Measurements from ENCODE around the gene ZNF182.
"Not testable (repeated sequence)": the region's sequence is repeated elsewhere in the genome, so short reads cannot be mapped to it uniquely, and the experiment has no call there.

ZNF182 gene

GRCh38 chrX:48003758-48004457 lies at the start of gene ZNF182:
TSS of gene ZNF182 (minus strand) at chrX:48003989. CDS start at chrX:48002609, 1,380 bp downstream.
- peak; percentile 76 for DNase-seq (ENCODE audit: low read depth)

- no peak for DNase-seq (ENCODE audit: low read depth)
These were observed 43.1 kb upstream of the ZNF182 start for GRCh38 chrX:48046846-48047245.

- peak; percentile 94 for DNase-seq (ENCODE audit: low read depth)
These were observed 41.9 kb upstream of the ZNF182 start for GRCh38 chrX:48045410-48046311.

- no peak for DNase-seq (ENCODE audit: low read depth)
These were observed 39.3 kb upstream of the ZNF182 start for GRCh38 chrX:48043056-48043455.

GRCh38 chrX:48035891-48036290 lies 32.1 kb upstream of the ZNF182 start:
- DNase-seq (ENCODE audit: low read depth) = peak; percentile 32

GRCh38 chrX:48030641-48031173 lies 26.9 kb upstream of the ZNF182 start:
- DNase-seq (ENCODE audit: low read depth) = not testable (repeated sequence)

GRCh38 chrX:48030237-48030636 lies 26.4 kb upstream of the ZNF182 start:
- DNase-seq (ENCODE audit: low read depth) = no peak

- DNase-seq (ENCODE audit: low read depth) = no peak
These were observed 24.3 kb upstream of the ZNF182 start for GRCh38 chrX:48028091-48028490.

GRCh38 chrX:48027545-48027944 lies 23.8 kb upstream of the ZNF182 start:
- DNase-seq (ENCODE audit: low read depth) = not testable (repeated sequence)

GRCh38 chrX:48025561-48025960 lies 21.8 kb upstream of the ZNF182 start:
- peak; percentile 49 for DNase-seq (ENCODE audit: low read depth)

GRCh38 chrX:48022738-48023137 lies 18.9 kb upstream of the ZNF182 start:
- no peak for DNase-seq (ENCODE audit: low read depth)

- no peak for DNase-seq (ENCODE audit: low read depth)
These were observed 18.3 kb upstream of the ZNF182 start for GRCh38 chrX:48022100-48022499.

GRCh38 chrX:48021026-48021900 lies 17.5 kb upstream of the ZNF182 start:
- peak; percentile 84 for DNase-seq (ENCODE audit: low read depth)

- not testable (repeated sequence) for DNase-seq (ENCODE audit: low read depth)
These were observed 16.7 kb upstream of the ZNF182 start for GRCh38 chrX:48020472-48020871.

- not testable (repeated sequence) for DNase-seq (ENCODE audit: low read depth)
These were observed 16.1 kb upstream of the ZNF182 start for GRCh38 chrX:48019892-48020291.

- not testable (repeated sequence) for DNase-seq (ENCODE audit: low read depth)
These were observed 13.0 kb upstream of the ZNF182 start for GRCh38 chrX:48016583-48017310.

- DNase-seq (ENCODE audit: low read depth) = not testable (repeated sequence)
These were observed 5.7 kb upstream of the ZNF182 start for GRCh38 chrX:48009445-48009960.

GRCh38 chrX:48006688-48007087 lies 2.9 kb upstream of the ZNF182 start, which contains the start of gene SPACA5:
TSS of gene SPACA5 (plus strand) at chrX:48006988. CDS start at chrX:48007803, 815 bp downstream.
- not testable (repeated sequence) for DNase-seq (ENCODE audit: low read depth)

- DNase-seq (ENCODE audit: low read depth) = no peak
These were observed 427 bp downstream of the ZNF182 start for GRCh38 chrX:48003367-48003757.

- no peak for DNase-seq (ENCODE audit: low read depth)
These were observed 860 bp downstream of the ZNF182 start for GRCh38 chrX:48002929-48003328.

- no peak for DNase-seq (ENCODE audit: low read depth)
These were observed 1.5 kb downstream of the ZNF182 start for GRCh38 chrX:48002319-48002718.
